HG03432 (cell line): ENCODE results near the gene WDR45B.

Experiments
- ATAC-seq: cut with Tn5 transposase; IDR thresholded peaks from one replicate; pipeline ENCODE4 v1.9.1; 2021; ENCODE audit warnings: mild to moderate bottlenecking, moderate library complexity; ENCODE audit not compliant: unreplicated experiment

Gene WDR45B

DNA sequence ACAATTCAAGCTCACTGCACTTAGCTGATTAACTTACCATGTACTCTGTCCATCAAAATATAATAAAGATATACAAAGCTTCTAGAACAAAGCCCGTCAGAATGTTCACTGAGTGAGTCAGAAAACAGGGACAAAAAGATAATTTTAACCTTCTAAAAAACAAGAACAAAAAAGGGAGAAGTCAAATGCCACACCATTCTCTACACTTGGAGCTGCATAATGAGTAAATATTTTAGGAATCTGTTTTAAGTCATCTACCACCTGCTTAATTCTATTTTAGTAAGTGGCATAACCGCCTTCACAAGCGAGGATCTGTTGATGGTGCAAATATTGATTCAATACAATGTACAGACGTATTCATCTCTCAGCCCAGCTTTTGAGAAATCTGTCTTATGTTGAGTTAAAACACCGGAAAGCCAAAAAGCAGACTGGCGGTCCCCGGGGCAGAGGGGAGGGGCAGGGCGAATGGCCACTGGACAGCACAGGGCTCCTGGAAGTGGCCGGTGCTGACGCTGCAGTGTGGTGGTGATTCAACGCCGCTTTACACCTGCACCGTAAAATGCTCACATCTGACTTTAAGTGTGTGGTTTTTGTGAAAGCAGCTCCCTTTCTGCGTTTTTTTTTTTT, 30.1 kb upstream of the WDR45B start:
- no peak for ATAC-seq

DNA sequence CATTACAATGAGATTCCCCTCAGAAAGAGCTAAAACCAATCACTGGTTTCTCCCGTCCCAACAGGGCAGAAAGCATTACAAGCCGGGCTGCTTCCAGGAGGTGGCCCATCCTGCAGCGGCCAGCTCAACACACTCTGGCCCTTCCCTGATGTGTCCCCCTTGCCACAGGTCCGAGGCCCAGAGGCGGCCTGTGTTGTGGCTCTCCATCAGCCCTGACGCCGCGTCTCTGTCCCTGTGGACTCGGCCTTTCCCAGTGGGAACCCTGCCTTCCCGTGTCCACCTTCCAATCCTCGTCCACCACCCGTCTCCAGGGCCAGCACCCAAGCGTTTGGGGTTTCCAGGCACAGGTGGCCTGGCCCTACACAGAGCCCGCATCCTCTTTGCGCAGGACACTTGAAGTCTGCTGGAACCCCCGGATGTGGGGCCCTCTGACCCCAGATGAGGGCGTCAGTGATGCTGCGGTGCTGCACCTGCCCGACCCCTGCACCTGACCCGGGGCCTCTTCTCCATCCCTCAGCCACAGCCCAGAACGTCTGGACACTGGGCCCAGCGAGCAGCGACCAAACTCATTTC, 29.2 kb upstream of the WDR45B start:
- ATAC-seq: no peak

DNA sequence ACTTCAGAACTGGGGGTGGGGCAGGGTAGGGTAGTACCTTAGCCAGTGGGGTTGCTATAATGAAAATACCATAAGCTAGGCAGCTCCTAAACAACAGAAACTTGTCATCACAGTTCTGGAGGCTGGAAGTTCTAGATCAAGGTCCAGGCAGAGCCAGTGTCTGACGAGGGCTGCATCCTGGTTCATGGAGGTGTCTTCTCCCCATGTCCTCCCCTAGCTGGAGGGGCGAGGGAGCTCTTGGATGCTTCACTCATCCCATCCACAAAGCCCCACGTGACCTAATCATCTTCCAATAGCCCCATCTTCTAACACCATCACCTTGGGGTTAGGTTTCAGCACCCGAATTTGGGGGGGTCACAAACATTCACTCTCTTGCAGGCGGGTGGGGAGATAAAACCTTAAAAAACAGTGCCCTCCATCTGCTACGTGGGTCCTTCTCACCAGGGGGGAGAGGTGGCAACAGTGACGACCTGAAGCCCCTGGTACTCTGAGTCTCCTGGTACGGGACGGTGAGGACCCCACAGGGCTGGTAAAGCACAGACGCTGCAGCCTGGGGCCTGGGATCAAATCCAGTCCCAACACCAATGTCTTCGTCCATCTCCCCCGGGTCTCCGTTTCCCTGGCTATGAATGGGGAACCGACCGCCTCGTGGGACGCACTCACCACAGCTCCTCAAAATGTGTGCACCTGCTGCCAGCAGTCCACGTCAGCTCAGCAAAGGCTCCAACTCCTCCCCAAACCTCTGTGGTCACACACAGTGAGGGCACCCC, 27.4 kb upstream of the WDR45B start:
- no peak for ATAC-seq

DNA sequence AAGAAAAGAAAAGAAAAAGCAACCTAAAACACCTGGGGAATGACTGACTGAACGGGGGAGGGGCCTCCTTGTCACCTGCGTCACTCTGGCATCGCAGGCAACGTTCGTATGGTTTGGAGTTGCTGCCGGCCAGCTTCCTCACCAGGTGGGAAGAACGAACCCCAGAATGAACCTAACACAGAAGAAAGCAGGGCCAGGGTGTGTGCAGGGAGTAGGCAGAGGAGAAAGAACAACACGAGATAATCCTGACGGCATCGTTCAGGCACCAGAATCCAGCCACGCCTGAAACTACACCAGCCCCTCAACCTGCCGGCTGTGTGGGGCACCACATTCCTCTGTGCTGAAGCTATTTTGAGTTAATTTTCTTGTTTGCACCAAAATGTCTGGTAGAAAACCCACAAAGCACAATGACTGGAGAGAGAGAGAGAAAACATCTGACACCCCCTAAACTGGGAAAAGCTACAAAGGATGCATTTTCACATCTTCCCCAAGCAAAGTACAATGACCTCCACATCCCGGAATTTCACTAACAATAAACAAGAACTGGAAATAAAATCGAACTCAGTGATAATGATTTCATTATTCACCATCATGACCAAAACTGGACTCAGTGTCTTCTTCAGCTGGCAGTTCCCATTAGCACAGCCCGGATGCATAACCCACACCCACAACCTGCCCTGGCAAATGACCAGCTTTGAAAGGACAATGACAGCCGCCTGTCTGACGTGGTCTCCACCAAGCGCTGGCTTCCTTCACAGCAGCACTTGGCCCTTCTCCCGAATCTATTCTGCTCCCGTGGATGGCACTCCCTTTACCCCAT, 26.6 kb upstream of the WDR45B start:
- no peak for ATAC-seq

DNA sequence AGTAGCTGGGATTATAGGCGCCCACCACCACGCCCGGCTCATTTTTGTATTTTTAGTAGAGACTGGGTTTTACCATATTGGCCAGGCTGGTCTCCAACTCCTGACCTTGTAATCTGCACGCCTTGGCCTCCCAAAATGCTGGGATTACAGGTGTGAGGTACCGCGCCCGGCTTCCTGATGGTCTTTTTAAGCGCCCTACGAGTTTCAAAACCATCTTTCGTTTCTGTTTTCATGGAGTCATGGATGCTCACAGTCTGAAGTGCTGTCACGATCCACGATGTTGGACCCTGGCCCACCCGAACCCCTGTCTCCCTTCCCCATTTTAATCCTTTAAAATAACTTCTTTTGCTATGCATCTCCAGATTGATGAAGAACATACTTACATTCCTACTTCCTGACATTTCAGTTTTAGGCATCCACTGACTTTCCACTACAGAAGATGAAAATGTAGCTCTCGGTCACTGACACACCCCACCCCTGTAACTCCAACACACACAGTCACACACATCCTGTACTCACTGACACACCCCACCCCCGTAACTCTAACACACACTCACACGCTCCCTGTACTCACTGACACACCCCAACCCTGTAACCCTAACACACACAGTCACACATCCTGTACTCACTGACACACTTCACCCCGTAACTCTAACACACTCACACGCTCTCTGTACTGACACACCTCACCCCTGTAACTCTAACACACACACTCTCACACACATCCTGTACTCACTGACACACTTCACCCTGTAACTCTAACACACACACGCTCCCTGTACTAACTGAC, 22.6 kb upstream of the WDR45B start:
- no peak for ATAC-seq

DNA sequence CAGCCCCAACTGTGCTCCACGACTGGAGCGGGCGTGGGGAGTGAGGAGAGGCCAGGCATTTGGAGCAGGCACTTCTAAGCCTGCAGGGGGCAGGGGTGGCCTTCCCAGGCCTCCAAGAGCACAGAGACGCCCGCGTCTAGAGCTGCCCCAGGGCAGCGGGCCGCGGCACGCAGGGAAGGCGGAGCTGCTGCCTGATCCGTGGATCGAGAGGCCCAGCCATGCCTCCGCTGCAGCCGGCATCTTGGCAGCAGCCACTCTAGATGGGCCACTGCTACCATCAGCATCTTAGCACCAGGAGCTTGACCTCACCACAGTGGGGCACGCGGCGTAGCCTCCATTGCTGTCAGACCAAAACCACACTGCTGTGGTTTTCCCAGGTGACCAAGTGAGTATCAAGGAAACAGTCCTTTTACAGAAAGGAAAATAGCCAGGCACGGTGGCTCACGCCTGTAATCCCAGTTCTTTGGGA, 20.4 kb upstream of the WDR45B start:
- ATAC-seq: no peak

DNA sequence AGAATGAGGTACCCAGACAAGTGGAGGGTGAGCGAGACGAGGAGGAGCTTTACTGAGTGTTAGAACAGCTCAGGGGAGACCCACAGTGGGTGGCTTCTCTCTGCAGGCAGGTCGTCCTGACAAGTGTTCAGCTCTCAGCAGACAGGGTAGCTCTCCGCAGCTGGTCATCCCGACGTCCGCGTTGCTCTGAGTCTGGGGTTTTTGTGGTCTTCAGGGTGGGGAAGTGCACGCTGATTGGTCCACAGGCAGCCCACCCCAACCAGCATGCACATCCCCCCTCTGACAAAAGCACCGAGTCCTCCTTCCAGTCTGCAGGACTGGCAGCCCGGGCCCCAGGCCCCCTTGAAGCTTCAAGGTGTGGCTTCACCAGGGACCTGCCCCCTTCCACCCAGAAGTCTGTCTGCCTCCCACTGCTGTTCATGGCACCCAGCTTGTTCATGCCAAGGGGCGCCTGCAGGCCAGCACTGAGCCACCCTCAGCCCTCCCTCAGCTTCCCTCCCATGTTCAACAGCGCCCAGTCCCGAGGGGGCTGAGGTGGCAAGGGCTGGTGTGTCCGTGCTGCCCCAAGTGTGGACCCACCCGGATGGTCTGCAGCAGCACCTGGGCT, 19.9 kb upstream of the WDR45B start:
- no peak for ATAC-seq

DNA sequence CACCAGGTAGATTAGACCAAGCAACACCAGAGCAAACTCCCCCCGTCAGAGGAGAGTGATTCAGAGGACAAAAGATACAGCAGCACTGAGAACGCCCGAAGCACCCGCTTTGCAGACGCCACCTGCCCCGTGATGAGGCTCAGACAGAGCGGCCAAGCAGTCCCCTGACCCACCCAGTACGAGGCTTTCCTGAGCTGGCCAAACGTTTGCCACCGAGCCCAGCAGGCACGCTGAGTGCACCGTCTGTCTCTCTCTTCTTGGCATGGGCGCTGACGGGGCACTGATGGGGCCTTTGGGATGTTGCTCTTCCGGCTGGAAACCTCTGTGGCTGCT, 19.4 kb upstream of the WDR45B start:
- ATAC-seq: no peak

DNA sequence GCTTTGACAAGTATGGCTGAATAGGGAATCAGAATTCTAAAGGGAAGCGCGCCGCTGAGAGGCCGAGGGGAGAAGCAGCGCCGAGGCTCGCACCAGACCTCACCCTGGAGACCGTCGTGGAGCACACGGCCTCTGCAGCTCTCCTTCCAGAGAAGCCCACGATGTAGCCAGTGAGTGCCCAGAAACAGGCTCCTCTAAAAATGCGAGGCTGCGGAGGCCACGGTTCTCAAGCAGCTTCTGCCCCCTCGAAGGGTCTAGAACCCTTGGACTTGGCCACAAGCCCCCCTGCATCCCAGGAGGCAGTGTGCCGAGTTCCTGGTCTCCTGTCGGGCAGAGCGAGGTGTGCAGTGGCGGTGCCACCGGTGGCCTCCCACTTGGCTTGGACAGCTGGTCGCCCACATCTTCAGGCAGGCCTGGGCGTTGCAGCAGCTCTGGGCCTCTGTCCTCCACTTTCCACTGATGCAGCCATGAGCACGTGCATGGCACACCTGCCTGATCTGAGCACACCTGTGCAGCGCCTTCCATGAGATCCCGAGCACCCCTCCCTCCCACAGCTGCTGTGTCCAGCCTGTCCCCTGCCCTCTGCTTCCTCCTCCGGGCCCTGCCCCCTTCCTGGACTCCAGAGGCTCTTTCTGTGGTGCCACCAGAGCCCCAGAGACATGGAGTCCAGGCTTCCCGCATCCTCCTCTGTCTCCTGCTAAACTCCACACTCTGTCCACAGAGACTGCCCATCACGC, 18.9 kb upstream of the WDR45B start:
- no peak for ATAC-seq

DNA sequence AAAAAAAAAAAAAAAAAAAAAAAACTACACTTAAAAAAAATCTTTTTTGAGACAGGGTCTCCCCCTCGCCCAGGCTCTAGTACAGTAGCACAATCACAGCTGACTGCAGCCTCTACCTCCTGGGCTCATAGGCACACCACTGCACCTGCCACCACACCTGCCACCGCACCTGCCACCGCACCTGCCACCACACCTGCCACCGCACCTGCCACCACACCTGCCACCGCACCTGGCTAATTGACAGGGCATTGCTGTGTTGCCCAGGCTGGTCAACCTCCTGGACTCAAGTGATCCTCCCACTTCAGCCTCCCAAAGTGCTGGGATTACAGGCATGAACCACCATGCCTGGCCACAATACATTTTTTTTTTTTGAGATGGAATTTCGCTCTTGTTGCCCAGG, 17.6 kb upstream of the WDR45B start:
- no peak for ATAC-seq

DNA sequence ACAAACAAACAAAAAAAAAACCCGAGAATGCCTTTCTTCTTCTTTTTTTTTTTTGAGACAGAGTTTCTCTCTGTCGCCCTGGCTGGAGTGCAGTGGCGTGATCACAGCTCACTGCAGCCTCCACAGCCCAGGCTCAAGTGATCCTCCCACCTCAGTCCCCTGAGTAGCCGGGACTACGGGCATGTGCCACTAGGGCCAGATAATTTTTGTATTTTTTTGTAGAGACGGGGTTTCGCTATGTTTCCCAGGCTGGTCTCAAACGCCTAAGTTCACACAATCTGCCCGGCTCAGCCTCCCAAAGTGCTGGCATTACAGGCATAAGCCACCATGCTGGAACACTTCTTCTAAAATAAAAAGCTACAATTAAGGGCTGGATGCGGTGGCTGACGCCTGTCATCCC, 17.0 kb upstream of the WDR45B start:
- ATAC-seq: no peak

DNA sequence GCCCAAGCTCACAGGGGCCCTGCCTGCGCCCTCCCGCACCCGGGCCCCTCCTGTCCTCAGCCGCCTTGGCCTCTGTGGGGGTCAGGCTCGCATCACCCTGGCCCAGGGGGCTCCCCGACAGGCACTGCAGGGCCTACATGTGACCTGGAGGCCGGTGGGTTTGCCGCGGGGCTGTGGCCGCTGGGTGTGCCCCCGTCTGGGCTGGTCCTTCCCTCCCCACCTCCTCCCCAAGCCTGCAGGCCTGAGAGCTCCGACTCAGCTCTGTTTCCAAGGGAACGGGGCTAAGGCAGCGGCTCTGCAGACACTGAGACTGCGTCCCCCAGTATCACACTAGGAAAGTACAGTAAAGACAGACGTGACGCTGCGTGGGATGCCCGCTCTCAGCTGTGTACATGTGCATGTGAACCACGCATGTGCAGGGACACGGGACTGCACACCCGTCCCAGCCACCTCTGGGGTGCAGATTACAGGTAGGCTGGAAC, 16.5 kb upstream of the WDR45B start:
- no peak for ATAC-seq

DNA sequence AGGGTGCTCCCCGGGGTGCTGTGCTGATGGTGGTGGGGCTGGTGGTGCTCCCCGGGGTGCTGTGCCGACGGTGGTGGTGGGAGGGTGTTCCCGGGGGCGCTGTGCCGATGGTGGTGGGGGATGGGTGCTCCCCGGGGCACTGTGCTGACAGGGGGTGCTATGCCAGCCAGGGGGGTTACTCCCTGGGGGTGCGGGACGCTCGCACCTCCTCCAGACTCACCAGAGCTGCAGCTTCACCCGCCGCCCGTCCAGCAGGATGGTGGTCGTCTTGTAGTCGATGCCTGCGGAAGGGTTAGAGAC, 16.0 kb upstream of the WDR45B start:
- no peak for ATAC-seq

DNA sequence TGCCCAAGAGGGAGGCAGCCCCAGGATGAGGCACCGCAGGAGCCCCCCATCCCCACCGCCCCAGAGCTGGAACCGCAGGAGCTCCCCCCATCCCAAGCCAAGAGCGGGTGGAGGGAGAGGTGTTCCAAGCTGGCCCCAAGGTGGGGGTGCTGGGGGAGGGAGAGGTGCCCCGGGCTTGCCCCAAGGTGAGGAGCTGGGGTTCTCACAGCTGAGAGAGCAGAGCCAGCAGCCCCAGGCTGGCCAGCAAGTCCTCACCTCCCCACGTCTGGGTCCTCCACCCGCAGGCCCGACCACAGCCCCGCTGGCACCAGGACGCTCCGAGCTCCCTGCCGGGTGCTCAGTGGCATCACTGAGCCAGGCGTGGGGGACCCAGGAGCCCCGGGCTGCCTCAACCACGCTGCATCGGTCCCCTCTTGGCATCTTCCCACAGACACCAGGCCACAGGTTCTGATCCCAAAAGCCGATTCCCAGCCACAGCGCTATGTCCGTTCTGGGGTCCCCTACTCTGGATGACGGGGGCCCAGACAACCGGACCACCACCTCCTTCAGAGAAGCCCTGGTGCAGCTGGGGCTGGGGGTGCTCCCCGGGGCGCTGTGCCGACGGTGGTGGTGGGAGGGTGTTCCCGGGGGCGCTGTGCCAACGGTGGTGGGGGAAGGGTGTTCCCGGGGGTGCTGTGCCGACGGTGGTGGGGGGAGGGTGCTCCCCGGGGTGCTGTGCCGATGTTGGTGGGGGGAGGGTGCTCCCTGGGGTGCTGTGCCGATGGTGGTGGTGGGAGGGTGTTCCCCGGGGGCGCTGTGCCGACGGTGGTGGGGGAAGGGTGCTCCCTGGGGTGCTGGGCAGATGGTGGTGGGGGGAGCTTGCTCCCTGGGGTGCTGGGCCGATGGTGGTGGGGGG, 15.4 kb upstream of the WDR45B start:
- ATAC-seq: no peak

DNA sequence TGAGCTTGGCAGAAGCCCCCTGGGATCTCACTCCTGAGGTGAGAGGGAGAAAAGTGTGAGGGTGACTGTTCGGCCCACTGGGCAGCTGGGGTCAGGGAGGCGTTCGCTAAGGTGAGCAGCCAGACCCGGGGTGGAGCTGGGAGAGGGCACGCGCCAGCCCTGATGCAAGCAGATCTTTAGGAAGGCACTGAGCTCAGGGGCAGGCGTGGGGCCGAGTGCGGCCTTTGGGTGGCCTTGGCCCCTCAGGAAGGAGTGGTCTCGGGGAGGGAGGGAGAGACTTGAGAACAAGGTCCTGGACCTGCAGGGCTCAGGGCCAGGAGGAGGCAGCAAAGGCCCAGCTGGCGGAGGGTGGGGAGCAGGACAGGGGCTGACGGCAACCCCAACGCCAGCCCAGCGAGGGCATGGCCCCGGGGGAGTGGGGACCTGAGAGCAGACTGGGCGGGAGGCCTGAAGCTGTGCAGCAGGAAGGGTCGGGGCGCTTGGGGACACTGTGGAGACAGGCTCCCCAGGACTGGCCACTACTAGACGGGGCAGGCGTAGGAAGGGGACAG, 14.5 kb upstream of the WDR45B start:
- ATAC-seq: no peak

DNA sequence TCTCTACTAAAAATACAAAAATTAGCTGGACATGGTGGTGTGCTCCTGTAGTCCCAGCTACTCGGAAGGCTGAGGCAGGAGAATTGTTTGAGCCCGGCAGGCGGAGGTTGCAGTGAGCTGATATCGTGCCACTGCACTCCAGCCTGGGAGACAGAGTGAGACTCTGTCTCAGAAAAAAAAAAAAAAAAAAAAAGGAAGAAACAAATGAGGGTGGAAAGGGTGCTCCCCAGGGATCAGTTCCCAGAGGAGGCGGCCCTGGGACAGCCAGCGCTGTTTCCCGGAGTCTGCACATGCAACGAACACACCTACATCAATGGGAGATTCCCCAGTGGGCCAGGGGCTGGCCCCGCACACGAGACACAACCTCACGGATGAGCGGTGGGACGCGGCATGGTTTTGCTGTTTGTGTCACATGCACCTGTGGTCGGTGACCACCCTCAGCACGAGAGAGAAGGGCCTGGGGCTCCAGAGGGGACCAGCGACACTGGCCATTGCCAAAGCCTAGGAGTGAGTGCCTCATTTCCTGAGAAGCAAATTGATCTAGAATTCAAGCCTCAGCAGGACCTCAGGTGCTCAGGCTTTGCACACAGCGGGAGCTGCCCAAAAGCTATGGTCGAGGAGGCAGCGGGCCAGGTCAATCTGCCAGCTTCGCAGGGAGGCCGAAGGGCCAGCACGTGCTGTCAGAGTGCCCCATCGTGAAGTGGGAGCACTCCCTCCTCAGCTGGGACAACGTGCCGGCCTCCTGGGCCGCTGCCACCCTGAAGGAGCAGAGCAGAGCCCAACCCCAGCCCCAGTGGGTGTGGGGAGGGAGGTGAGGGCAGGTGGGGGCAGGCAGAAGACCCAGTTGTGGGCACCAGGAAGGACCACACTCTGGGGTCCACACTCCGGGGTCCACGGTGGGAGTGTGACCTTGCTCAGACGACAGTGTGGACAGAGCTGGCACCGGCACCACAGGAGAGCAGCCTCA, 13.8 kb upstream of the WDR45B start:
- no peak for ATAC-seq

DNA sequence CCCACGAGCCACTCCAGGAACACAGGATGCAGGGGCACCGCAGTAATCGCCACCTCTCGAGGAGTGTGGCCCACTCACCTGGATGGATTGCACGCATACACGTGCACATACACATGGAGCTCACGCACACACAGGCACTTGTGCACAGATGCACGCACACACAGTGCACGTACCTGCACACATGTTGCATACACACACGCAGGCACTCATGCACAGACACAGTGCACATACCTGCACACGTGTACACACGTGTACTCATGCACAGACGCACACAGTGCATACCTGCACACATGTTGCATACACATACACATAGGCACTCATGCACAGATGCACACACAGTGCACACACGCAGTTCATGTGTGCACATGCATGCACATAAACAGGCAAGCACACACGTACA, 11.6 kb upstream of the WDR45B start:
- no peak for ATAC-seq
